GM21526 (cell line): ENCODE data around the gene STRADB.
"Not testable (repeated sequence)": the region's sequence is repeated elsewhere in the genome, so short reads cannot be mapped to it uniquely, and the experiment has no call there.

ENCODE experiments used
- ATAC-seq: cut with Tn5 transposase; IDR thresholded peaks from one replicate; pipeline ENCODE4 v1.9.1; 2021; ENCODE audit warnings: moderate library complexity; ENCODE audit not compliant: unreplicated experiment, low FRiP score

Gene STRADB

GRCh38 chr2:201451292-201452057 lies at the start of gene STRADB, which contains the start of gene TRAK2:
Gene STRADB (plus strand): TSS chr2:201451740. CDS start chr2:201454841, 3,101 bp downstream.
Gene TRAK2 (minus strand): TSS chr2:201451458. CDS start chr2:201420507, 30,951 bp downstream.
- peak; percentile 96 for ATAC-seq

- ATAC-seq: no peak
These were observed 49.7 kb upstream of the STRADB start for GRCh38 chr2:201401815-201402214.

GRCh38 chr2:201402651-201403562 lies 48.6 kb upstream of the STRADB start:
- ATAC-seq: no peak

- ATAC-seq: no peak
These were observed 47.7 kb upstream of the STRADB start for GRCh38 chr2:201403880-201404279.

GRCh38 chr2:201404699-201405280 lies 46.8 kb upstream of the STRADB start:
- no peak for ATAC-seq

- ATAC-seq: no peak
These were observed 45.4 kb upstream of the STRADB start for GRCh38 chr2:201406077-201406662.

- ATAC-seq: no peak
These were observed 44.3 kb upstream of the STRADB start for GRCh38 chr2:201407265-201407664.

- no peak for ATAC-seq
These were observed 42.6 kb upstream of the STRADB start for GRCh38 chr2:201408931-201409330.

GRCh38 chr2:201411421-201411820 lies 40.1 kb upstream of the STRADB start:
- ATAC-seq: no peak

GRCh38 chr2:201413143-201413542 lies 38.4 kb upstream of the STRADB start:
- no peak for ATAC-seq

GRCh38 chr2:201413552-201413951 lies 38.0 kb upstream of the STRADB start:
- ATAC-seq: no peak

- peak; percentile 77 for ATAC-seq
These were observed 37.2 kb upstream of the STRADB start for GRCh38 chr2:201414099-201415023.

GRCh38 chr2:201415149-201415548 lies 36.4 kb upstream of the STRADB start:
- ATAC-seq: no peak

- ATAC-seq: no peak
These were observed 32.4 kb upstream of the STRADB start for GRCh38 chr2:201419057-201419635.

GRCh38 chr2:201419986-201420385 lies 31.6 kb upstream of the STRADB start:
- ATAC-seq: no peak

- no peak for ATAC-seq
These were observed 31.0 kb upstream of the STRADB start for GRCh38 chr2:201420442-201421113.

- no peak for ATAC-seq
These were observed 25.6 kb upstream of the STRADB start for GRCh38 chr2:201425952-201426351.

GRCh38 chr2:201428366-201428765 lies 23.2 kb upstream of the STRADB start:
- not testable (repeated sequence) for ATAC-seq

GRCh38 chr2:201429835-201430234 lies 21.7 kb upstream of the STRADB start:
- ATAC-seq: not testable (repeated sequence)
